Raji (cell line): Measurements from ENCODE around the gene NAA80.

Source experiments
- POLR2A ChIP-seq: IDR thresholded peaks from 2 replicates; pipeline ENCODE4 v1.6.1; 2011; ENCODE audit warnings: low read depth, low read length, control low read depth; ENCODE audit not compliant: insufficient read depth

Gene NAA80

GRCh38 chr3:50264383-50264963 is 34.7 kb downstream of the NAA80 start:
- no peak for TF ChIP-seq POLR2A

- TF ChIP-seq POLR2A, result no peak
Observed at GRCh38 chr3:50263478-50264382, 35.5 kb downstream of the NAA80 start.

DNA sequence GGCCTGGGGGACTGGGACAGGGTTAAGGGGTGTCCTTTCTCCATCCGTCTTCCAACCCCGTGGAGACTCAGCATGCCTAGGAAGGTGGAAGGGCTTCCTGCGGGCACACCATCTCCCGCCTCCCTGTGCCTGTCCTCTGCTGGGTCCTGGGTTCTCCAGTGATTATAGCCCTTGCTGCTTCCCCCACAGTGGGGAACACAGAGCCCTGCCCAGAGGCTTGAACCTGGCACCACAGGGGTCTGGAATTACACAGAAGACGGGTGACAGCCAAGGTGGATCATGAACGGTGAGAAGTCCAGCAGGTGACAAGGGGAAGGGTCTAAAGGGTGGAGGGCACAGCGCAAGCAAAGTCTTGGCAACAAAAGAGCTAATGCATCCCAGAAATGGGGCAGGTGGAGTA is 36.4 kb downstream of the NAA80 start:
- TF ChIP-seq POLR2A, result no peak

DNA sequence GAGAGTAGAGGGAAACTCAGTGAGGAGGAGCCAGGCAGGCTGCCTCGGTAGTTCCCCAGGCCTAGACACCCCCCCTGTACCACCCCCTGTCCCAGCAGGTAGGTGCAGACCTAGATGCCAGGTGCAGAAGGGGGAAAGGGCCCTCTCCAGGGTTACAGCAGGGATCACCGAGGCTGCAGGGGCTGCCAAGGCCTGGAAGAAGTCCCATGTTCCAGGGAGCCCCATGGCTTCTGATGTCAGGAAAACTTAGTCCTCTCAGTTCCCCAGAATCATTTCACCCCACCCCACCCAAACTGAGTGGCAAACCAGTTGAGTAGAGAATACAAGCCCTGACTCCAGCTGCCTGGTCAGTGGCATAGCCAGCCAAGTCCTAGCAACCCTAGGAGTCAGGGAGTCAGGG is 37.7 kb downstream of the NAA80 start:
- no peak for TF ChIP-seq POLR2A

DNA sequence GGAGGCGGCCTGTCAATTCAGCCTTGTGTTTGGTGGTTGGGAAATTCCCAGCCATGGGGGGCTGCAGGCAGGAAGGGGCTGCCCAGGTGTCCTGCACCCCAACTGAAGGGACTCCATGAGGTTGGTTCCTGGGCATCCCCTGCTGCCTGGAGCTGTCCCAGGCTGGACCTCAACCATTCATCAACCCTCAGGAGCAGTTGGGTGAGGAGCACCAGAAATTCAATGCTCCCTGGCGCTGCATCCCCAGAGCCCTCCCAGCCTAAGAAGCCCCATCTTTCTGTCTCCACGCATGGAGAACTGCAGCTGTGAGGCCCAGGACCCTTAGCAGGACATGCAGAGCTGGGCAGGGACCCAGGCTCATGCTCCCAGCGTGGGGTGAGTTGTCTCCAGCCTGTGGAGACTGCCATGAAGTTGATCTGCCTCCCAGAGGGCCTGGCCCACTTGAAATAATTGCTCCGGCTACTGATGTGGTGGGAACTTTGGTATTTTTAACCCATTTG is 38.2 kb downstream of the NAA80 start:
- TF ChIP-seq POLR2A, result no peak

DNA sequence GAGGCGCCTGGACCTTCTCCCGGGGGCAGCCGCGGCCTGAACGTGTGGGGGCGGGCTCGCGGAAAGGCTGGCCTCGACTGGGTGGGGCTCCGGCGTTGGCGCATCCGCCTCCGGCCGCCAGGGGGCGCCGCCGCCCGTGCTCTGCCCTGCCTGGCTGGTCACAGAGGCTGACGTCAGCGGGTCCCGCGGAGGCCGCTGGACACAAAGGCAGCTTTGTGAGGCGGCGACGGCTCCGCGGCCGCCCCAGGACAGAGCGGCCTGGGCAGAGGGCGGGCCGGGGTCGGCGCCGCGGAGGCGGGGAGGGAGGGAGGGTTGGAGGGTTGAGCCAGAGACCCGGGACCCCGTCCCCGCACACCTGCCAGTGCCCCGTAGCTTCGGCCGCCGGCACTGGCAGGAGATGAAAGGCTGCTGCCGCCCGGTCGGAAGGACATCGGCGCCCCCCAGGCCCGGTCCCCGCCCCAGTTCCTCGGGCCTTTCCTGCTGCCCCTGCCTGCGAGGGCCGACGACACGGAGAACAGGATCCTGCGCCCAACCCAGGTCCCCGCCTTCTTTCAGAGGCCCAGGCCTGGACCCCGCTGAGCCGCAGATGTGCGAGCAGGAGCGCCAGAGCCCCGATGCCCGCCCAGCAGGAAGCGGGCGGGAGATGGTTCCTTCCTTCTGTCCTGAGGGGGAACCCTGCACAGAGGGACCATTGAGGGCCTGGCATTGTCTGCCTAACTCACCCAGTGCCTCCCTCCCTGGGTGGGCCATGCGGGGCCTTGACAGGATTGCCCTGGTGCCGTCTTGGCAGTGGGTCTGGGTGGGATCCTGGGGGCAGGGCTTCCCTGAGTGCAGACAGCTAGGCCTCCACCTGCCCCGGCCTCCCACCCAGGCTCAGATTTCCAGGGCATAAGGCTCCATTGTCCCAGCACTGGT is 38.9 kb downstream of the NAA80 start:
- TF ChIP-seq POLR2A, result peak; percentile 29; the same call in 1 of the 2 replicates

DNA sequence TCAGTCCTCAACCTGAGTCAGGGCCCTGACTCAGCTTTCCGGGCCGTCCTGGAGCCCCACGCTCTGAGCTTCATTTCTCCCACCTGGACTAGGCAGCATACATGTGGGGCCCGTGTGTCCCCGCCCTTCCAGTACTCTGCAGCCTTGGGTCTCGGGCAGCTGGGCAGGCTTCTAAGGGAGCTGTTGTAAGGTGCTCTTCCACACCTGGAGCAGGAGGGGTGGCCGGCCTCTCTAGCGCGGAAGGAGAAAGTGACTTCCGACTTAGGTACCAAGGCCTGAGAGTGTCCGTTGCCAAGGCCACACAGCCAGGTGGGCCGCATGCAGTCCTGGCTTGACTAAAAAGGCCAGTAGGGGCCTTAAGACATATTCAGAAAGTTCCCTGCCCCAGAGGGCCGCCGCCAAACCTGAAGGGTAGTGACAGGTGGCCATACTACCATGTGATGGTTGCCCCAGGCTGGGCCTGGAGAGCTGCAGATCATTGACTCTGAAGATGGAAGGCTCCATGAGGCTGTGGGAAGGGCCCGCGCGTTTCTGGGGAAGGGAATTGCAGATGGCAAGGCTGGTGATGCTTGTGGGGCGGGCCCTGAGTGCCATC is 39.7 kb downstream of the NAA80 start:
- TF ChIP-seq POLR2A, result no peak

- no peak for TF ChIP-seq POLR2A
Observed at GRCh38 chr3:50258979-50259378, 40.2 kb downstream of the NAA80 start.

DNA sequence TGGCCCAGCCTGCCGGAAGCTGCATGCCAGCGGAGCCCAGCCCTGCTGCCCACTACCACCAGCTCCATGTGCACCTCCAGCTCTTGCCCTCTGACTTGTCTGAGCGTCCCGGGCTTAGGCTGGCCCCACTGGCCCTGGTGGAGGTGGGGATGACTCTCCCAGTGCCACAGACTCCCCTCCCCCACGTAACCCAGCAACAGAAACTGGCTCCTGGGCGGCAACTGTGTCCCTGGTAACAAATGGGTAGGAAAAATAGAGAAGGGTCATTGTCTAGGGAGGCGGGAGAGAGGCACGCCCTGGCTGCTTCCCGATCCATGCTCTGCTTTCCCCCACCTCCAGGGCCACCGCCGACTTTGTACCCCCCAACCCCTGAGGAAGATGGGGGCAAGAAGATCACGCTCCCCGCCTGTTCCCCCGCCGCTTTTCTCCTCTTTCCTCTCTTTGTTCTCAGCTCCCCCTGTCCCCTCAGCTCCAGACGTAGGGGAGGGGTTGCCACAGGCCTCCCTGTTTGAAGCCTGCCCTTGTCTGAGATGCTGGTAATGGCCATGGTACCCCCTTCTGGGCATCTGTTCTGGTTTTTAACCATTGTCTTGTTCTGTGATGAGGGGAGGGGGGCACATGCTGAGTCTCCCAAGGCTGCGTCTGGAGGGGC is 41.0 kb downstream of the NAA80 start:
- no peak for TF ChIP-seq POLR2A

DNA sequence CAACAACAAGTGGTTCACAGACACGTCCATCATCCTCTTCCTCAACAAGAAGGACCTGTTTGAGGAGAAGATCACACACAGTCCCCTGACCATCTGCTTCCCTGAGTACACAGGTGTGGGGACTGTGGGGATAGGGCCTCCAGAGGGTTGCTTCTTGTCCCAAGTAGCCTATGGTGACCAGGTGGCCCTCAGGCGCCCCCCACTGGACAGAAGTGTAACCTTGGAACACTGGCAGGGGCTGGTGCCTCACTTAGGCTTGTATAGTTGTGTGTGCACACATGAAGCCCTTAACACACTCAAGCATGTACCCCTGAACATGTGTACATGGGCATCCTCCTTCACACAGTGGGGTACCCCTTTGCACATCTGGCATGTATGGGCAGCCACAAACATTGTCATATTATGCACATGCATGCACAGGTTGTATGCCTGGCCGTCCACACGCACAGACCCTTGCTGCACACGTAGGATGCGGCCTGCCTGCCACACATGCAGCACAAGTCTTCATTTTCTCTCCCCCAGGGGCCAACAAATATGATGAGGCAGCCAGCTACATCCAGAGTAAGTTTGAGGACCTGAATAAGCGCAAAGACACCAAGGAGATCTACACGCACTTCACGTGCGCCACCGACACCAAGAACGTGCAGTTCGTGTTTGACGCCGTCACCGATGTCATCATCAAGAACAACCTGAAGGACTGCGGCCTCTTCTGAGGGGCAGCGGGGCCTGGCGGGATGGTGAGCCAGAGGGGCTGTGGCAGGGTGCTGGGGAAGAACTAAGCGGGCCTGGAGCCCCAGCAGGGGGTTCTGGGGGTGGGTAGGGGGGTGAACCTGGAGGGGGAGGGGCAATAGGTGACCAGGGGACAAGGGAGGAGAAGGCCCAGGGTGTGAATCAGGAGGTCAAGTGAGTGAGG is 42.0 kb downstream of the NAA80 start:
- TF ChIP-seq POLR2A, result no peak

- TF ChIP-seq POLR2A, result no peak
Observed at GRCh38 chr3:50255251-50255615, 44.0 kb downstream of the NAA80 start.

GRCh38 chr3:50254577-50255250 is 44.5 kb downstream of the NAA80 start:
- TF ChIP-seq POLR2A, result no peak

- TF ChIP-seq POLR2A, result no peak
Observed at GRCh38 chr3:50251220-50251619, 48.0 kb downstream of the NAA80 start.

DNA sequence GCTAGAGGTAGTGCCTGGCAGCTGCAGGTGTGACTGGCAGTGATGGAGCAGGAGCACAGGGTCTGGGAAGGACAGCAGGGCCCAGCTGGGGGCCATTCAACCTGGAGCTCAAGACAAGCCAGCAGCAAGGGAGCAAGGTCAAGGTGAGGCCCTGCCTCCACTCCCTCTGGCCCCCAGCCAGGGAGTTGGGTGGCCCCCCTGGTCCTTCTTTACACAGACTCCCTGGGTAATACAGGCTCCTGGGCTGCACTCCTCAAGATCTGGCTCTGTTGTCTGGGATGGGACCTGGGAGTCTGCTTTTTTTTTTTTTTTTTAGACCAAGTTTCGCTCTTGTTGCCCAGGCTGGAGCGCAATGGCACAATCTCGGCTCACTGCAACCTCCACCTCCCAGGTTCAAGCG is 48.7 kb downstream of the NAA80 start:
- no peak for TF ChIP-seq POLR2A
